A673 (cell line): ENCODE measurements around the gene SEC16A. TPM values are rescaled to one million over a fixed set of nuclear protein-coding genes. Genes with fewer than 3 reads are reported as not detected.

Source experiments
- BruUV-seq: library from RNA; stranded (reverse); fragments of 400-500 nt; replicated peaks from 2 replicates; lab custom pipeline; 2021; lab: Mats Ljungman, UMichigan
- CTCF ChIA-PET: fragments of 300-600 bp; sonication (Branson Sonifier 250); formaldehyde crosslinking; loops from one replicate; lab custom pipeline; 2022; ENCODE audit warnings: antibody characterized with exemption; lab: Charles Lee
- POLR2A ChIA-PET: fragments of 300-600 bp; sonication (Branson Sonifier 250); formaldehyde crosslinking; loops from one replicate; lab custom pipeline; 2022; ENCODE audit warnings: antibody characterized with exemption; ENCODE audit not compliant: low non-redundant PET; lab: Charles Lee
- DNase-seq: peaks from one replicate; pipeline ENCODE4 v3.0.0-alpha.2; 2015; ENCODE audit warnings: low spot score
- H3K27ac ChIP-seq: fragments of 200-600 bp; sonication (generic); 2 replicates; pipeline ENCODE4 v1.5.1; 2016; ENCODE audit warnings: mixed run types, low read depth, mild to moderate bottlenecking, mixed read lengths, antibody characterized with exemption, low read length; ENCODE audit not compliant: poor library complexity, severe bottlenecking
- H3K27me3 ChIP-seq: fragments of 200-600 bp; sonication (generic); replicated peaks from 2 replicates; pipeline ENCODE4 v1.6.1; 2017; ENCODE audit warnings: mixed run types, low read depth, mild to moderate bottlenecking, mixed read lengths, antibody characterized with exemption, low read length; ENCODE audit not compliant: insufficient read depth, poor library complexity
- H3K36me3 ChIP-seq: fragments of 200-600 bp; sonication (generic); 2 replicates; pipeline ENCODE4 v1.6.1; 2016; ENCODE audit warnings: mixed run types, mild to moderate bottlenecking, mixed read lengths, antibody characterized with exemption, low read length; ENCODE audit not compliant: insufficient read depth, poor library complexity, severe bottlenecking
- H3K4me1 ChIP-seq: fragments of 200-600 bp; sonication (generic); 2 replicates; pipeline ENCODE4 v1.6.1; 2017; ENCODE audit warnings: mixed run types, mild to moderate bottlenecking, mixed read lengths, antibody characterized with exemption, low read length; ENCODE audit not compliant: insufficient read depth, poor library complexity, severe bottlenecking
- H3K4me3 ChIP-seq: fragments of 200-600 bp; sonication (generic); 2 replicates; pipeline ENCODE4 v1.5.1; 2016; ENCODE audit warnings: low read depth, mixed run types, mild to moderate bottlenecking, mixed read lengths, low read length; ENCODE audit not compliant: poor library complexity, severe bottlenecking
- H3K9me3 ChIP-seq: fragments of 200-600 bp; sonication (generic); 2 replicates; pipeline ENCODE4 v1.6.1; 2016; ENCODE audit warnings: mixed run types, low read depth, mild to moderate bottlenecking, mixed read lengths, antibody characterized with exemption, low read length; ENCODE audit not compliant: poor library complexity, severe bottlenecking
- EZH2 ChIP-seq: fragments of 200-600 bp; sonication (generic); IDR thresholded peaks from 2 replicates; pipeline ENCODE4 v1.6.1; 2017; ENCODE audit warnings: borderline replicate concordance, low read depth, mild to moderate bottlenecking, mixed read lengths, antibody characterized with exemption, low read length; ENCODE audit not compliant: poor library complexity, severe bottlenecking
- intact Hi-C: fragments of 100-400 bp; cut with micrococcal nuclease; formaldehyde crosslinking; loops from one replicate; pipeline ENCODE4 v1.10.0; 2022; ENCODE audit not compliant: unreplicated experiment
- total RNA-seq: library from RNA; stranded (reverse); gene quantifications from 2 replicates; pipeline ENCODE4 v1.2.3, GENCODE V29; 2021
- TF ChIP-seq, protein P1 (sequence below): fragments of 300-800, 200-600 bp; sonication (generic); conservative IDR thresholded peaks from 2 replicates; pipeline ENCODE4 v1.5.1; 2017; ENCODE audit warnings: low read depth, mild to moderate bottlenecking, antibody characterized with exemption, low read length, moderate library complexity, mixed read lengths

SEC16A gene
- total RNA-seq, 1 experiment from 2014 or later: 72.9 TPM

GRCh38 chr9:136465500-136466154 lies 17.2 kb downstream of the SEC16A start:
- BruUV-seq: no TSS peak
- peaks cover 86% of the 10 kb centered on the region for H3K36me3 ChIP-seq
- no peaks in the 10 kb centered on the region for H3K9me3 ChIP-seq
- ChIA-PET CTCF (no interaction called here), POLR2A (no interaction called here)
- H3K4me3 ChIP-seq: no peak overlapping the region
- intact Hi-C loops: no loop called here
- TF ChIP-seq EZH2: no peak
- TF ChIP-seq, protein P1, sequence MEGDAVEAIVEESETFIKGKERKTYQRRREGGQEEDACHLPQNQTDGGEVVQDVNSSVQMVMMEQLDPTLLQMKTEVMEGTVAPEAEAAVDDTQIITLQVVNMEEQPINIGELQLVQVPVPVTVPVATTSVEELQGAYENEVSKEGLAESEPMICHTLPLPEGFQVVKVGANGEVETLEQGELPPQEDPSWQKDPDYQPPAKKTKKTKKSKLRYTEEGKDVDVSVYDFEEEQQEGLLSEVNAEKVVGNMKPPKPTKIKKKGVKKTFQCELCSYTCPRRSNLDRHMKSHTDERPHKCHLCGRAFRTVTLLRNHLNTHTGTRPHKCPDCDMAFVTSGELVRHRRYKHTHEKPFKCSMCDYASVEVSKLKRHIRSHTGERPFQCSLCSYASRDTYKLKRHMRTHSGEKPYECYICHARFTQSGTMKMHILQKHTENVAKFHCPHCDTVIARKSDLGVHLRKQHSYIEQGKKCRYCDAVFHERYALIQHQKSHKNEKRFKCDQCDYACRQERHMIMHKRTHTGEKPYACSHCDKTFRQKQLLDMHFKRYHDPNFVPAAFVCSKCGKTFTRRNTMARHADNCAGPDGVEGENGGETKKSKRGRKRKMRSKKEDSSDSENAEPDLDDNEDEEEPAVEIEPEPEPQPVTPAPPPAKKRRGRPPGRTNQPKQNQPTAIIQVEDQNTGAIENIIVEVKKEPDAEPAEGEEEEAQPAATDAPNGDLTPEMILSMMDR: no peak
- DNase-seq: no peak
- H3K27me3 ChIP-seq: no peaks in the 10 kb centered on the region
- no peaks in the 10 kb centered on the region for H3K4me1 ChIP-seq
- H3K27ac ChIP-seq: no peak overlapping the region

GRCh38 chr9:136464241-136464640 lies 18.6 kb downstream of the SEC16A start:
- CTCF ChIA-PET: no interaction called here
- POLR2A ChIA-PET: no interaction called here
- peaks cover 83% of the 10 kb centered on the region for H3K36me3 ChIP-seq

DNA sequence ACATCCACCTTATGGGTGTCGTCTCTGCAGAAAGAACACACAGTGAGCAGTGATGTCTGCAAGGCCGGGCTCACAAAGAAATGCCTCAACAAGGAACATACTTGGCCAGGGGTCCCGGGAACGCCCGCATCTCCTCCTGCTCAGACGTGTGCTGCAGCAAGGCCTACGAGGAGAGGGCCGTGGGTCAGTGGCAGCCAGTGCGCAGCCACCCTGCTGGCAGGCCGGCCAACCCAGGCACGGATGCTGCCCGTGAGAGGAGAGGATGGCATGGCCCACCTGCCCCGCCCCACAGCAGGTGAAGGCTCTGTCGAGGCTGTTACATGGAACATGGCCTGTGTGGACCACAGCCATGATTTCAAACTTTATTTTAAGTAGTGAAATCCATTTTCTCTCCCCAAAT lies 19.3 kb downstream of the SEC16A start:
- Histone ChIP-seq H3K9me3 (no peaks in the 10 kb centered on the region), H3K36me3 (peaks cover 84% of the 10 kb centered on the region), H3K4me3 (no peak overlapping the region), H3K27ac (no peak overlapping the region), H3K4me1 (no peaks in the 10 kb centered on the region), H3K27me3 (no peaks in the 10 kb centered on the region)
- BruUV-seq: no TSS peak
- intact Hi-C loops: no loop called here
- POLR2A ChIA-PET: no interaction called here
- CTCF ChIA-PET: no interaction called here
- no peak for TF ChIP-seq EZH2
- TF ChIP-seq, protein P1: no peak
- DNase-seq: no peak

More at GRCh38 chr9:136464241-136464640, 18.6 kb downstream of the SEC16A start:
- intact Hi-C loops: no loop called here
- H3K9me3 ChIP-seq: no peaks in the 10 kb centered on the region
- H3K4me3 ChIP-seq: no peak overlapping the region
- H3K4me1 ChIP-seq: no peaks in the 10 kb centered on the region
- no peaks in the 10 kb centered on the region for H3K27me3 ChIP-seq
- no peak for TF ChIP-seq EZH2
- TF ChIP-seq, protein P1: no peak
- H3K27ac ChIP-seq: no peak overlapping the region
- no TSS peak for BruUV-seq
- DNase-seq: no peak
